Measurements from ENCODE around the gene PHAF1. TPM values are rescaled to one million over a fixed set of nuclear protein-coding genes. Genes with fewer than 3 reads are reported as not detected.

The PHAF1 gene
- total and polyA plus RNA-seq, 12 donors = 7.1 to 12.7 (median 11.5) TPM

DNA sequence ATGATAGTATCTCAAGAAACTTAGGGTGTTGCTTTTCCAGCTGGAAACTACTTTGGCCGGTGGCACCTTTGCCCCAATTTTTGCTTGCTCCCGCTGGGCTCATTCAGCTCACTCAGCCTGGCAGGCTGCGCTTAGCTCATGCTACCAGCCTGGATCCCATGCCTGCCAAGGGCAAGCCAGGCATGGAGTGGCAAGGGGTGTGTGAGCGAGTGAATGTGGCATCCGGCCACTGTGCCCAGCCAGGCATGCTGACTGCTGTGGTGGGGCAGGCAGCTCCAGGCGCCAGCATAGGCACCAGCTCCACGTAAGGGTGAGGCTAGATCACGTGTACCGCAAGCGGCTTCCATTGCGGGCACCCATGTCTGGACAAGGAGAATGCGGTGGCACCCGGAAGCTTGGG is 31.6 kb downstream of the PHAF1 start:
- peak in 4 of 8 donors; percentile 23 to 70 (median 44) for ATAC-seq
- no peaks in the 10 kb centered on the region for H3K4me1 ChIP-seq
- TF ChIP-seq, protein P1, sequence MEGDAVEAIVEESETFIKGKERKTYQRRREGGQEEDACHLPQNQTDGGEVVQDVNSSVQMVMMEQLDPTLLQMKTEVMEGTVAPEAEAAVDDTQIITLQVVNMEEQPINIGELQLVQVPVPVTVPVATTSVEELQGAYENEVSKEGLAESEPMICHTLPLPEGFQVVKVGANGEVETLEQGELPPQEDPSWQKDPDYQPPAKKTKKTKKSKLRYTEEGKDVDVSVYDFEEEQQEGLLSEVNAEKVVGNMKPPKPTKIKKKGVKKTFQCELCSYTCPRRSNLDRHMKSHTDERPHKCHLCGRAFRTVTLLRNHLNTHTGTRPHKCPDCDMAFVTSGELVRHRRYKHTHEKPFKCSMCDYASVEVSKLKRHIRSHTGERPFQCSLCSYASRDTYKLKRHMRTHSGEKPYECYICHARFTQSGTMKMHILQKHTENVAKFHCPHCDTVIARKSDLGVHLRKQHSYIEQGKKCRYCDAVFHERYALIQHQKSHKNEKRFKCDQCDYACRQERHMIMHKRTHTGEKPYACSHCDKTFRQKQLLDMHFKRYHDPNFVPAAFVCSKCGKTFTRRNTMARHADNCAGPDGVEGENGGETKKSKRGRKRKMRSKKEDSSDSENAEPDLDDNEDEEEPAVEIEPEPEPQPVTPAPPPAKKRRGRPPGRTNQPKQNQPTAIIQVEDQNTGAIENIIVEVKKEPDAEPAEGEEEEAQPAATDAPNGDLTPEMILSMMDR (IDR thresholded peaks at IDR 0.05) = no peak
- no peaks in the 10 kb centered on the region for H3K27me3 ChIP-seq
- intact Hi-C loops (cut with DNase I) = no loop called here
- no peak overlapping the region for H3K4me3 ChIP-seq
- DNase-seq = no peak
- 96 to 99% methylated on average over 13 of the region's 13 CpGs for WGBS, 2 donors
- H3K9me3 ChIP-seq = no peaks in the 10 kb centered on the region
- peaks cover 0 to 100% (median 60%) of the 10 kb centered on the region in 9 donors for H3K36me3 ChIP-seq
- H3K27ac ChIP-seq = peak overlapping the region in 1 of 10 donors; percentile 44

DNA sequence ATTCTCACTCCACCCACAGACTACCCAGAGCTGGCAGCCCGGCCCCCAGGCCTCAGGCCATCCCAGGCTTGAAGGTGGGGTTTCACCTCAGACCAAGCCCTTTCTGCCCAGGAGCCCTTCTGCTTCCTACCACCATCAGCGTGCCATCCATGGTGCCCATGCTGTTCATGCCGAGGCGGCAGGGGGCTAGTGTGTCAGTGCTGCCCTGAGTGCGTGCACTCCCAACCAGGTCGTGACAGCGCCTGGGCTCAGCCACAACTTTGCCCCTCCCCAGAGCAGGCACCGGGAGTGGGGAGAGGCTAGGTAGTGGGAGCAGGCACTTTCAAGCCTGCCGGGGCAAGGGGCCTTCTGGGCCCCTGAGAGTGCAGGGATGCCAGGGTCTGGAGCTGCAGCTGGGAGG is 32.6 kb downstream of the PHAF1 start:
- WGBS, 2 donors = 91 to 92% methylated on average over 9 of the region's 9 CpGs
- Histone ChIP-seq H3K4me3 (no peak overlapping the region), H3K36me3 (peaks cover 0 to 100% (median 61%) of the 10 kb centered on the region in 9 donors), H3K9me3 (no peaks in the 10 kb centered on the region), H3K27me3 (no peaks in the 10 kb centered on the region), H3K4me1 (no peaks in the 10 kb centered on the region), H3K27ac (no peak overlapping the region)
- no peak for DNase-seq
- ATAC-seq = no peak
- TF ChIP-seq, protein P1 (IDR thresholded peaks at IDR 0.05) = no peak
- intact Hi-C loops (cut with DNase I) = no loop called here

DNA sequence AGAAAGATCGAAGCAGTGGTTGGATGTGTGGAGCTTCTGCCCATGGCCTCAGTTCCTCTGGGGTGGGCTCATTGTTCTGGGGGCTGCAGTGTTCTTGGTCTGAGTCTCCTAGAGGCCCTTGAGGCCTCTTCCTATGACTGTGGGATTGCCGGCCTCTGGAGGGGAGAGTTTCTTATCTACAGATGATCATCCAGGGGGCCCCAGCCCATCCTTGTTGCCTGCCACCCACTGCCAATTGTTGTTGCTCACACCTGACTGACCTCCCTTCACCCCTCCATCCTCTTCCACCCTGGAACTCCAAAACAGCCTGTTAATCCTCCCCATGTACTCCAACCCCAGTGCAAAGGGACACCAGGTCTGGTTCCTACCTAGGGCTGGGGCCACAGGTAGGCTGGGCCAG is 35.2 kb downstream of the PHAF1 start:
- peaks cover 0 to 97% (median 56%) of the 10 kb centered on the region in 9 donors for H3K36me3 ChIP-seq
- TF ChIP-seq, protein P1 (IDR thresholded peaks at IDR 0.05) = no peak
- 94 to 95% methylated on average over 2 of the region's 2 CpGs for WGBS, 2 donors
- DNase-seq = no peak
- peaks cover 0 to 9% (median 0%) of the 10 kb centered on the region in 7 donors for H3K27me3 ChIP-seq
- no peaks in the 10 kb centered on the region for H3K9me3 ChIP-seq
- H3K4me3 ChIP-seq = no peak overlapping the region
- peaks cover 0 to 7% (median 0%) of the 10 kb centered on the region in 9 donors for H3K4me1 ChIP-seq
- no peak for ATAC-seq
- H3K27ac ChIP-seq = no peak overlapping the region
- intact Hi-C loops (cut with DNase I) = no loop called here

DNA sequence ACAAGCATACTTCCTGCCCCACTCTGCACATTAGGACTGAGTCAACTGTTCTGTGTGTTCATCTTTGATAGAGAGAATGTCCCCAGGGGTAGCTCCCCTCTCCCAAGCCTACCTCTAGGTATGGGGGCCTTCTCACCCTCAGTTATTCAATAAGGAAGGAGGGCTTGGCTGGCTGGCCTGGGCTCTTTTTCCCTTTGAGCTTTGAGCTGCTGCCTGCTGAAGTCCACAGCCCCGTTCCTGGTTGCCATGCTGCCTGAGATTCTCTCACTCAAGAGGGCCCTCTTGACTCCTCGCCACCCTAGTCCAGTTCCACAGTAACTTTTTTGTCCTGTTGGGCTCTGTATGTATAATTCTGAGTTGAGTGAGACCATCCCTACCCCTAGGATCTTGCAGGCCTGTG is 36.0 kb downstream of the PHAF1 start:
- no peak for DNase-seq
- no peaks in the 10 kb centered on the region for H3K9me3 ChIP-seq
- H3K27me3 ChIP-seq = peaks cover 0 to 17% (median 0%) of the 10 kb centered on the region in 7 donors
- H3K4me1 ChIP-seq = peaks cover 0 to 15% (median 3%) of the 10 kb centered on the region in 9 donors
- TF ChIP-seq, protein P1 (IDR thresholded peaks at IDR 0.05) = no peak
- intact Hi-C loops (cut with DNase I) = no loop called here
- no peak for ATAC-seq
- no peak overlapping the region for H3K4me3 ChIP-seq
- WGBS, 2 donors = 82 to 100% methylated on average over 2 of the region's 2 CpGs
- peaks cover 0 to 89% (median 48%) of the 10 kb centered on the region in 9 donors for H3K36me3 ChIP-seq
- no peak overlapping the region for H3K27ac ChIP-seq
